H1 (cell line): ENCODE measurements around the gene LMAN1. TPM values are rescaled to one million over a fixed set of nuclear protein-coding genes. Genes with fewer than 3 reads are reported as not detected.

Experiments used
- CTCF ChIA-PET: fragments of 300-600 bp; sonication (Branson Sonifier 250); formaldehyde crosslinking; loops from one replicate; lab custom pipeline; 2021; ENCODE audit not compliant: partially characterized antibody; lab: Charles Lee
- POLR2A ChIA-PET: fragments of 300-600 bp; sonication (Branson Sonifier 250); formaldehyde crosslinking; loops from one replicate; lab custom pipeline; 2021; ENCODE audit warnings: inconsistent platforms; ENCODE audit not compliant: partially characterized antibody; lab: Charles Lee
- DNase-seq, 2 experiments: peaks; one replicate each; pipeline versions ENCODE4 v3.0.0 to v3.0.0-alpha.2; 2010 to 2022; ENCODE audit warnings: low spot score in 2 of 2, low read depth in 1 of 2, mixed read lengths in 1 of 2
- FAIRE-seq: peaks from 2 replicates; lab custom pipeline; 2011; peaks lifted over from hg19 to GRCh38; lab: Jason Lieb, UNC
- H2AFZ ChIP-seq: 2 replicates; pipeline ENCODE4 v1.8.1; 2012; ENCODE audit warnings: low read length, inconsistent platforms
- H2AK5ac ChIP-seq: 2 replicates; pipeline ENCODE4 v1.6.1; 2013; ENCODE audit warnings: low read depth, low read length
- H2BK120ac ChIP-seq: replicated peaks from 2 replicates; pipeline ENCODE3; 2013; ENCODE audit warnings: low read depth, low read length, inconsistent platforms
- H2BK12ac ChIP-seq: 2 replicates; pipeline ENCODE4 v1.6.1; 2013; ENCODE audit warnings: low read depth, low read length
- H2BK15ac ChIP-seq: 2 replicates; pipeline ENCODE4 v1.6.1; 2013; ENCODE audit warnings: low read length
- H2BK20ac ChIP-seq: 2 replicates; pipeline ENCODE4 v1.6.1; 2013; ENCODE audit warnings: low read length
- H2BK5ac ChIP-seq: 2 replicates; pipeline ENCODE4 v1.6.1; 2013; ENCODE audit warnings: low read depth, low read length
- H3K14ac ChIP-seq: 2 replicates; pipeline ENCODE4 v1.6.1; 2013; ENCODE audit warnings: inconsistent platforms; ENCODE audit not compliant: insufficient read length
- H3K18ac ChIP-seq: 2 replicates; pipeline ENCODE4 v1.6.1; 2013; ENCODE audit warnings: low read length; ENCODE audit errors: extremely low read depth
- H3K23ac ChIP-seq: 2 replicates; pipeline ENCODE4 v1.6.1; 2013; ENCODE audit warnings: inconsistent platforms; ENCODE audit not compliant: insufficient read length
- H3K23me2 ChIP-seq: 2 replicates; pipeline ENCODE4 v1.6.1; 2013; ENCODE audit warnings: low read depth, low read length
- H3K27ac ChIP-seq: 2 replicates; pipeline ENCODE4 v1.6.1; 2011; ENCODE audit warnings: low read depth, low read length, inconsistent platforms
- H3K27me3 ChIP-seq, 4 experiments: replicated peaks in 1 of 4; 1 replicate in 1 of 4; 2 replicates in 3 of 4; pipeline versions ENCODE4 v1.6.1 to v1.8.1; 2011 to 2013; ENCODE audit warnings: low read length in 3 of 4, mild to moderate bottlenecking in 3 of 4, inconsistent platforms in 2 of 4, mixed read lengths in 2 of 4, moderate library complexity in 1 of 4; ENCODE audit not compliant: control insufficient read depth in 3 of 4, insufficient read depth in 3 of 4; ENCODE audit errors: extremely low read depth in 1 of 4
- H3K36me3 ChIP-seq, 4 experiments: 2 replicates each; pipeline versions ENCODE4 v1.6.1 to v1.8.1; 2011 to 2013; ENCODE audit warnings: mild to moderate bottlenecking in 4 of 4, low read length in 3 of 4, moderate library complexity in 2 of 4, control low read depth in 1 of 4, inconsistent platforms in 1 of 4; ENCODE audit not compliant: insufficient read depth in 4 of 4, control insufficient read depth in 2 of 4
- H3K4ac ChIP-seq: replicated peaks from 2 replicates; pipeline ENCODE3; 2013; ENCODE audit warnings: low read length, low read depth, mixed read lengths, inconsistent platforms; ENCODE audit not compliant: insufficient read length
- H3K4me1 ChIP-seq, 4 experiments: replicated peaks in 1 of 4; 1 replicate in 1 of 4; 2 replicates in 3 of 4; pipeline versions ENCODE4 v1.6.1 to v1.8.1; 2011 to 2013; ENCODE audit warnings: low read length in 3 of 4, inconsistent platforms in 2 of 4, mixed read lengths in 1 of 4; ENCODE audit not compliant: insufficient read depth in 4 of 4, control insufficient read depth in 3 of 4
- H3K4me2 ChIP-seq, 2 experiments: 2 replicates each; pipeline versions ENCODE4 v1.6.1 to v1.8.1; 2011 to 2013; ENCODE audit warnings: low read depth in 2 of 2, low read length in 2 of 2, control low read depth in 1 of 2, inconsistent platforms in 1 of 2, mild to moderate bottlenecking in 1 of 2; ENCODE audit not compliant: insufficient read depth in 1 of 2
- H3K4me3 ChIP-seq, 4 experiments: fragments of 200-600, 300-600 bp in 1 of 4; sonication (generic), shearing (Covaris generic), sonication (Bioruptor Twin) in 1 of 4; 2 replicates each; pipeline versions ENCODE4 v1.5.1 to v1.8.1; 2011 to 2016; ENCODE audit warnings: low read length in 4 of 4, low read depth in 3 of 4, control low read depth in 2 of 4, inconsistent platforms in 2 of 4, mild to moderate bottlenecking in 2 of 4, mixed read lengths in 1 of 4, moderate library complexity in 1 of 4; ENCODE audit not compliant: insufficient read depth in 2 of 4; ENCODE audit errors: extremely low read depth in 1 of 4
- H3K56ac ChIP-seq: replicated peaks from 2 replicates; pipeline ENCODE3; 2013; ENCODE audit warnings: low read depth, mild to moderate bottlenecking, mixed read lengths, low read length, inconsistent platforms; ENCODE audit not compliant: insufficient read length
- H3K79me1 ChIP-seq: 2 replicates; pipeline ENCODE4 v1.6.1; 2013; ENCODE audit warnings: low read depth, low read length, control low read depth
- H3K79me2 ChIP-seq, 2 experiments: 2 replicates each; pipeline versions ENCODE4 v1.6.1 to v1.8.1; 2012 to 2013; ENCODE audit warnings: low read length in 2 of 2, mild to moderate bottlenecking in 2 of 2, inconsistent platforms in 1 of 2; ENCODE audit not compliant: insufficient read depth in 2 of 2, control insufficient read depth in 1 of 2
- H3K9ac ChIP-seq, 4 experiments: replicated peaks in 1 of 4; 1 replicate in 1 of 4; 2 replicates in 3 of 4; pipeline versions ENCODE4 v1.6.1 to v1.8.1; 2011 to 2013; ENCODE audit warnings: low read depth in 3 of 4, low read length in 3 of 4, control low read depth in 2 of 4, mild to moderate bottlenecking in 2 of 4, moderate library complexity in 2 of 4, inconsistent platforms in 1 of 4; ENCODE audit errors: extremely low read depth in 1 of 4
- H3K9me3 ChIP-seq, 2 experiments: 2 replicates each; pipeline versions ENCODE4 v1.6.1 to v1.8.1; 2012 to 2013; ENCODE audit warnings: mild to moderate bottlenecking in 2 of 2, moderate library complexity in 2 of 2, control low read depth in 1 of 2, inconsistent platforms in 1 of 2, low read depth in 1 of 2, low read length in 1 of 2, mixed read lengths in 1 of 2; ENCODE audit not compliant: insufficient read depth in 2 of 2
- H4K20me1 ChIP-seq, 2 experiments: replicated peaks in 1 of 2; 2 replicates each; pipeline versions ENCODE3 to v1.8.1; 2011 to 2013; ENCODE audit warnings: inconsistent platforms in 2 of 2, low read length in 2 of 2, mild to moderate bottlenecking in 1 of 2; ENCODE audit not compliant: insufficient read depth in 2 of 2, control insufficient read depth in 1 of 2
- H4K5ac ChIP-seq: 2 replicates; pipeline ENCODE4 v1.6.1; 2013; ENCODE audit warnings: low read length, low read depth, mixed read lengths, inconsistent platforms; ENCODE audit not compliant: insufficient read length
- H4K8ac ChIP-seq: 2 replicates; pipeline ENCODE4 v1.8.0; 2013; ENCODE audit warnings: mild to moderate bottlenecking, moderate library complexity, low read length, inconsistent platforms; ENCODE audit not compliant: insufficient read depth; ENCODE audit errors: extremely low read depth
- H4K91ac ChIP-seq: replicated peaks from 2 replicates; pipeline ENCODE3; 2013; ENCODE audit warnings: low read length, mixed read lengths, inconsistent platforms; ENCODE audit not compliant: insufficient read length
- KDM4A ChIP-seq: IDR thresholded peaks from one replicate; pipeline ENCODE4 v1.7.1; 2012; ENCODE audit warnings: low read depth, mild to moderate bottlenecking, moderate library complexity, low read length, inconsistent platforms; ENCODE audit not compliant: severe bottlenecking
- POLR2AphosphoS5 ChIP-seq: IDR thresholded peaks from 2 replicates; pipeline ENCODE4 v1.6.1; 2011; ENCODE audit warnings: low read depth, low read length
- WGBS, 2 experiments: shearing (Covaris generic) in 1 of 2; methylation state at CpG; one replicate each; pipeline versions ENCODE4 v1.1.6 to v1.1.7; 2013 to 2015; ENCODE audit warnings: low lambda C conversion rate in 2 of 2, mixed read lengths in 2 of 2, inconsistent platforms in 1 of 2, low coverage in 1 of 2, missing lambda C conversion rate in 1 of 2; ENCODE audit not compliant: insufficient replicate concordance in 2 of 2, insufficient coverage in 1 of 2, insufficient read length in 1 of 2; ENCODE audit errors: extremely low coverage in 1 of 2, missing lambda C conversion rate in 1 of 2; 5-methylcytosine and 5-hydroxymethylcytosine counted together
- polyA plus RNA-seq, 7 experiments: library from polyadenylated mRNA; depleted of rRNA in 3 of 7; stranded (reverse) in 5 of 7; unstranded in 2 of 7; fragments of >200 nt in 5 of 7; fragments of 200-250 nt in 2 of 7; gene quantifications; 1 replicate in 5 of 7; 2 replicates in 1 of 7; 4 replicates in 1 of 7; pipeline versions ENCODE4 v1.2.1 to v1.2.3, GENCODE V29; 2011 to 2013; ENCODE audit warnings: missing spikeins in 2 of 7, mixed read lengths in 2 of 7
- total RNA-seq: library from RNA; stranded (reverse); fragmentation: NEBNext Ultra II Directional; extraction: Animal tissue kit (Norgen Biotek cat#: 25700); gene quantifications from 2 replicates; pipeline ENCODE4 v1.2.1, GENCODE V29; 2021

The LMAN1 gene
- total and polyA plus RNA-seq, 2 of the 8 experiments (the other 6 are each of a cell fraction or from before 2014, with no cell fraction given) = 20.3 to 73.6 TPM

GRCh38 chr18:59300676-59301285 is 58.3 kb downstream of the LMAN1 start:
- H3K9me3 ChIP-seq = no peaks in the 10 kb centered on the region
- 80% methylated on average over 3 of the region's 3 CpGs; no CpG with 5 or more reads in 1 of the 2 experiments for WGBS, 2 experiments
- H3K56ac ChIP-seq = no peak overlapping the region
- DNase-seq = no peak
- H3K79me1 ChIP-seq = no peaks in the 10 kb centered on the region
- no peak overlapping the region for H4K91ac ChIP-seq
- no peak overlapping the region for H3K9ac ChIP-seq
- no peaks in the 10 kb centered on the region for H3K79me2 ChIP-seq
- peaks cover 0 to 2% (median 0%) of the 10 kb centered on the region in 4 experiments; a peak in 2 of 7 replicates for H3K27me3 ChIP-seq
- no peak overlapping the region for H2BK15ac ChIP-seq
- H2BK12ac ChIP-seq = no peak overlapping the region
- peak overlapping the region; percentile 53; the same call in 1 of the 2 replicates for H4K8ac ChIP-seq
- H3K23ac ChIP-seq = no peak overlapping the region
- H3K14ac ChIP-seq = no peak overlapping the region
- TF ChIP-seq KDM4A = no peak
- TF ChIP-seq POLR2AphosphoS5 = no peak
- H2BK20ac ChIP-seq = no peak overlapping the region
- FAIRE-seq = no peak
- no peak overlapping the region for H3K4ac ChIP-seq
- H2BK120ac ChIP-seq = no peak overlapping the region
- H2BK5ac ChIP-seq = no peak overlapping the region
- H3K27ac ChIP-seq = no peak overlapping the region
- H3K4me1 ChIP-seq = no peaks in the 10 kb centered on the region
- no peak overlapping the region for H2AFZ ChIP-seq
- no peaks in the 10 kb centered on the region for H4K20me1 ChIP-seq
- no peak overlapping the region for H3K4me3 ChIP-seq
- H3K4me2 ChIP-seq = no peak overlapping the region
- no peak overlapping the region for H2AK5ac ChIP-seq
- H3K36me3 ChIP-seq = no peaks in the 10 kb centered on the region
- H3K18ac ChIP-seq = no peak overlapping the region
- POLR2A ChIA-PET = interaction anchor here (1.0 kb wide), 1 partner anchor 24 kb away, joined by 3 read pairs; no protein-coding TSS in a partner anchor
- no peaks in the 10 kb centered on the region; the same call in 1 of the 2 replicates for H3K23me2 ChIP-seq
- CTCF ChIA-PET = interaction anchor here (0.8 to 3.6 kb wide), 9 partner anchors 10 to 102 kb away, joined by 3 to 19 read pairs (median 4); partner anchors contain the start of gene CPLX4
- no peak overlapping the region for H4K5ac ChIP-seq
